Measurements from ENCODE around the gene DPH1.

DNA sequence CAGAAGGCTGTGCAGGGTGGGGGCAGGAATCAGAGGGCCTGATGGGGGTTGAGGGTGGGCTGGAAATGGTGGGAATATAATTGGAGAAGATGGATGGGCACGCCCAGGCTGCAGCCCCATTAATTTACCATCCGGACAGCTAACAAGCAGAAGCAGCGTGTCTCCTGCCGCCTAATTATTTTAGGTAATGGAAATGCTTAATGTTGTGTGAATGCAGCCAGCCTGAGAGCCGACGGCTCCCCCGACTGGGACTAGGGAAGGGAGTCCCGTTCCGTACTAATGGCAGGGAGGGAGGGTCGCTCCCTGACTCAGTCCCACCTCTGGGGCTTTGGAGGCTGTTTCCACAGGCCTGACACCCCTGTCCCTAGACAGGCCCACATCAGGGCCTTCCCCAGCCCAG lies 7.2 kb downstream of the DPH1 start:
- TF ChIP-seq, protein P1, sequence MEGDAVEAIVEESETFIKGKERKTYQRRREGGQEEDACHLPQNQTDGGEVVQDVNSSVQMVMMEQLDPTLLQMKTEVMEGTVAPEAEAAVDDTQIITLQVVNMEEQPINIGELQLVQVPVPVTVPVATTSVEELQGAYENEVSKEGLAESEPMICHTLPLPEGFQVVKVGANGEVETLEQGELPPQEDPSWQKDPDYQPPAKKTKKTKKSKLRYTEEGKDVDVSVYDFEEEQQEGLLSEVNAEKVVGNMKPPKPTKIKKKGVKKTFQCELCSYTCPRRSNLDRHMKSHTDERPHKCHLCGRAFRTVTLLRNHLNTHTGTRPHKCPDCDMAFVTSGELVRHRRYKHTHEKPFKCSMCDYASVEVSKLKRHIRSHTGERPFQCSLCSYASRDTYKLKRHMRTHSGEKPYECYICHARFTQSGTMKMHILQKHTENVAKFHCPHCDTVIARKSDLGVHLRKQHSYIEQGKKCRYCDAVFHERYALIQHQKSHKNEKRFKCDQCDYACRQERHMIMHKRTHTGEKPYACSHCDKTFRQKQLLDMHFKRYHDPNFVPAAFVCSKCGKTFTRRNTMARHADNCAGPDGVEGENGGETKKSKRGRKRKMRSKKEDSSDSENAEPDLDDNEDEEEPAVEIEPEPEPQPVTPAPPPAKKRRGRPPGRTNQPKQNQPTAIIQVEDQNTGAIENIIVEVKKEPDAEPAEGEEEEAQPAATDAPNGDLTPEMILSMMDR (IDR thresholded peaks at IDR 0.05): no peak
- TF ChIP-seq EP300 (IDR thresholded peaks at IDR 0.05) (no peak), POLR2A (IDR thresholded peaks at IDR 0.05) (no peak)

All from ovary (tissue), 3 donors.